OCI-LY1 (cell line): ENCODE results near the gene DNAJB6.
"Not testable (repeated sequence)": the region's sequence is repeated elsewhere in the genome, so short reads cannot be mapped to it uniquely, and the experiment has no call there.

Source experiments
- H2AFZ ChIP-seq: fragments of 200-600 bp; sonication (generic), shearing (Covaris generic); 2 replicates; pipeline ENCODE4 v1.6.0; 2014; ENCODE audit warnings: antibody characterized with exemption, mild to moderate bottlenecking, low read length
- H3F3A ChIP-seq: fragments of 200-600 bp; sonication (generic), shearing (Covaris generic); 2 replicates; pipeline ENCODE4 v1.6.0; 2014; ENCODE audit warnings: mild to moderate bottlenecking, antibody characterized with exemption, low read length, moderate library complexity; ENCODE audit not compliant: insufficient read depth
- H3K27ac ChIP-seq: fragments of 200-600 bp; sonication (generic); 2 replicates; pipeline ENCODE4 v1.5.1; 2014; ENCODE audit warnings: low read length, mixed run types, mild to moderate bottlenecking, low read depth; ENCODE audit not compliant: poor library complexity, severe bottlenecking
- H3K27me3 ChIP-seq: fragments of 200-600 bp; sonication (generic); 2 replicates; pipeline ENCODE4 v1.6.0; 2014; ENCODE audit warnings: antibody characterized with exemption, mild to moderate bottlenecking, low read length, moderate library complexity; ENCODE audit not compliant: insufficient read depth
- H3K36me3 ChIP-seq: fragments of 200-600 bp; sonication (generic); 2 replicates; pipeline ENCODE4 v1.6.1; 2014; ENCODE audit warnings: mild to moderate bottlenecking, antibody characterized with exemption, low read length, moderate library complexity, mixed read lengths; ENCODE audit not compliant: insufficient read depth
- H3K4me1 ChIP-seq: fragments of 200-600 bp; sonication (generic); 2 replicates; pipeline ENCODE4 v1.5.1; 2014; ENCODE audit warnings: mild to moderate bottlenecking, low read length, moderate library complexity; ENCODE audit not compliant: insufficient read depth, severe bottlenecking
- H3K4me2 ChIP-seq: fragments of 200-600 bp; sonication (generic), shearing (Covaris generic); 2 replicates; pipeline ENCODE4 v1.6.1; 2014; ENCODE audit warnings: low read length
- H3K4me3 ChIP-seq: fragments of 200-600 bp; sonication (generic); 2 replicates; pipeline ENCODE4 v1.5.1; 2014; ENCODE audit warnings: low read length, low read depth, mild to moderate bottlenecking, mixed read lengths; ENCODE audit not compliant: poor library complexity, severe bottlenecking
- H3K79me2 ChIP-seq: fragments of 200-600 bp; shearing (Covaris generic); 2 replicates; pipeline ENCODE4 v1.6.1; 2016; ENCODE audit warnings: mixed run types, low read length, mixed read lengths; ENCODE audit not compliant: insufficient read depth
- H3K9ac ChIP-seq: fragments of 200-600 bp; sonication (generic), shearing (Covaris generic); 2 replicates; pipeline ENCODE4 v1.6.1; 2014; ENCODE audit warnings: mild to moderate bottlenecking, low read length, mixed read lengths
- H3K9me2 ChIP-seq: fragments of 200-600 bp; sonication (generic), shearing (Covaris generic); 2 replicates; pipeline ENCODE4 v1.6.1; 2014; ENCODE audit warnings: low read depth, mild to moderate bottlenecking, low read length, mixed read lengths
- H3K9me3 ChIP-seq: fragments of 200-600 bp; shearing (Covaris generic); 2 replicates; pipeline ENCODE4 v1.6.1; 2014; ENCODE audit warnings: low read length, mixed read lengths
- H4K20me1 ChIP-seq: fragments of 200-600 bp; sonication (generic), shearing (Covaris generic); 2 replicates; pipeline ENCODE4 v1.6.0; 2016; ENCODE audit warnings: mild to moderate bottlenecking, low read length; ENCODE audit not compliant: insufficient read depth
- EZH2 ChIP-seq: fragments of 200-600 bp; sonication (generic), shearing (Covaris generic); IDR thresholded peaks from 2 replicates; pipeline ENCODE4 v1.8.0; 2017; ENCODE audit warnings: borderline replicate concordance, mixed run types, mild to moderate bottlenecking, antibody characterized with exemption, low read length, moderate library complexity, mixed read lengths
- TF ChIP-seq, protein P1 (sequence below): fragments of 200-600 bp; sonication (generic), shearing (Covaris generic); IDR thresholded peaks from 2 replicates; pipeline ENCODE4 v1.5.1; 2017; ENCODE audit warnings: mild to moderate bottlenecking, antibody characterized with exemption, low read length, moderate library complexity, mixed read lengths

The DNAJB6 gene

DNA sequence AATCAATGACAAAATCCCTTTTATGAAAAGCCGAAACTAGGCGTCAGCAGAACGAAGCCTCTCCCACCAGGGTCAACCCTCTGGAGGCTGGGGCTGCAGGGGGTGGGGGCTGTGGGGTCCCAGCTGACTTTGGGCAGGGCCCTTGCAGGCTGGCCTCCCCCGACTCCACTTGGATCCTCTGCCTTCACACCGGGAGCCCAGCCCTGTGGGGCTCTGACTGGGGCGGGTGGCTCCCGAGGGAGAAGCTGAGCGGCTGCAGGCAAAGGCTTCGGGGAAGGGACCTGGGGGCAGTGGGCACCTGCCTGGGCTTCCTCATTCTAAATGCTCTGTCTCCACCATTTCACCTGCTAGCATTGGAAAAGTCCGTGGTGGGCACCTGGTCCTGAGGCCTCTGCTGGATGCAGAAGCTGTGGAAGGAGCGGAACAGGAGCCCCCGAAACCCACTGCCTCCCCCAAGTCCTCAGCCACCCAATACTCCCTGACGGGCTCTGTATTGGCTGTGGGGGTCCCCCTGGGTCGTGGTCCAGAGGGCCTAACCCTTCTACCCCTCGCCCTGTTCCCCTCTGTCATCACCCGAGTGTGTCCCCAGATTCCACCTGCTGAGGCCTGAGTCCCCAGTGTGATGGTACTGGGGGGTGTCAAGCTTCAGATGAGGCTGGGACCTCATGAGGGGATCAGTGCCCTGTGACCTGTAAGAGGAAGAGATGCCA is 108.6 kb downstream of the DNAJB6 start:
- H3K4me1 ChIP-seq = peaks cover 8% of the 10 kb centered on the region
- H4K20me1 ChIP-seq = no peaks in the 10 kb centered on the region
- H3K9ac ChIP-seq = no peak overlapping the region
- H3K4me3 ChIP-seq = no peak overlapping the region
- TF ChIP-seq, protein P1, sequence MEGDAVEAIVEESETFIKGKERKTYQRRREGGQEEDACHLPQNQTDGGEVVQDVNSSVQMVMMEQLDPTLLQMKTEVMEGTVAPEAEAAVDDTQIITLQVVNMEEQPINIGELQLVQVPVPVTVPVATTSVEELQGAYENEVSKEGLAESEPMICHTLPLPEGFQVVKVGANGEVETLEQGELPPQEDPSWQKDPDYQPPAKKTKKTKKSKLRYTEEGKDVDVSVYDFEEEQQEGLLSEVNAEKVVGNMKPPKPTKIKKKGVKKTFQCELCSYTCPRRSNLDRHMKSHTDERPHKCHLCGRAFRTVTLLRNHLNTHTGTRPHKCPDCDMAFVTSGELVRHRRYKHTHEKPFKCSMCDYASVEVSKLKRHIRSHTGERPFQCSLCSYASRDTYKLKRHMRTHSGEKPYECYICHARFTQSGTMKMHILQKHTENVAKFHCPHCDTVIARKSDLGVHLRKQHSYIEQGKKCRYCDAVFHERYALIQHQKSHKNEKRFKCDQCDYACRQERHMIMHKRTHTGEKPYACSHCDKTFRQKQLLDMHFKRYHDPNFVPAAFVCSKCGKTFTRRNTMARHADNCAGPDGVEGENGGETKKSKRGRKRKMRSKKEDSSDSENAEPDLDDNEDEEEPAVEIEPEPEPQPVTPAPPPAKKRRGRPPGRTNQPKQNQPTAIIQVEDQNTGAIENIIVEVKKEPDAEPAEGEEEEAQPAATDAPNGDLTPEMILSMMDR = no peak
- no peak for TF ChIP-seq EZH2
- no peaks in the 10 kb centered on the region for H3K36me3 ChIP-seq
- no peaks in the 10 kb centered on the region for H3K9me3 ChIP-seq
- no peak overlapping the region for H3K4me2 ChIP-seq
- no peaks in the 10 kb centered on the region for H3K9me2 ChIP-seq
- H3F3A ChIP-seq = no peaks in the 10 kb centered on the region
- H3K27ac ChIP-seq = no peak overlapping the region
- H3K27me3 ChIP-seq = peaks cover 27% of the 10 kb centered on the region
- no peak overlapping the region for H2AFZ ChIP-seq
- H3K79me2 ChIP-seq = no peaks in the 10 kb centered on the region

DNA sequence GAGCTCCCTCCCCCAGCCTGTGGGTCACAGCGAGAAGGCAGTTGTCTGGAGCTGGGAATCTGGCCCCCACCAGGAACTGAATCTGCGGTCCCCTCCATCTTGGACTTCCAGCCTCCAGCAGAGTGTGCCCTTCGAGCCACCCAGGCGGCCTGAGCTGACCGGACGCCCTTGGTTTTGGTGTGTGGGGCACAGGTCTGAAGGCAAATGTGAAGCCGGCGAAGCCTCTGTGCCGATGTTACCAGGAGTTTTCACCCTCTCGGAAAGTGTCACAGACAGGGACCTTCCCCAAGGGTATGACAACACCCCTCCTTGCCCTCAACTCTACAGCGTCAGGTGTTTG is 109.1 kb downstream of the DNAJB6 start:
- no peak overlapping the region for H3K4me3 ChIP-seq
- H3K9ac ChIP-seq = no peak overlapping the region
- H3F3A ChIP-seq = no peaks in the 10 kb centered on the region
- H3K9me3 ChIP-seq = no peaks in the 10 kb centered on the region
- peaks cover 27% of the 10 kb centered on the region for H3K27me3 ChIP-seq
- H3K27ac ChIP-seq = no peak overlapping the region
- TF ChIP-seq EZH2 = no peak
- TF ChIP-seq, protein P1 = no peak
- no peak overlapping the region for H2AFZ ChIP-seq
- peaks cover 2% of the 10 kb centered on the region for H3K4me1 ChIP-seq
- no peaks in the 10 kb centered on the region for H3K9me2 ChIP-seq
- no peaks in the 10 kb centered on the region for H4K20me1 ChIP-seq
- no peaks in the 10 kb centered on the region for H3K36me3 ChIP-seq
- H3K4me2 ChIP-seq = no peak overlapping the region
- no peaks in the 10 kb centered on the region for H3K79me2 ChIP-seq

DNA sequence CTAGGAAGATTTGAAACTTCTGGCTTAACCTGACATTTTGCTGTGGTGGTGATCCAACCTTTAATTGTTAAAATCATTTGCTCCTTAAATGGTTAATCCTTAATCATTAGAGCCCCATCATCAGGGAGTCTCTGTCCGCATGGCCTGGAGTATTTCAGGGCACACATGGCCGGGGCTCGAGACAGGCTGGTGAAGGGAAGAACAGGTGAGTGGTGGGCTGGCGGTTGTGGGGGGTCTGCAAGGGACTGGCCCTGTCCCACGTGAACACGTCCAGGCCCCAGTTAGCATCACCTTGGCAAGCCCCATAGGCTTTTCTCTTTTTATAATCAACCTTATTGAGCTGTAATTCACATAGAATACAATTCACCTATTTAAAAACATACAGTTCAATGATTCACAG is 109.5 kb downstream of the DNAJB6 start:
- no peak overlapping the region for H3K27ac ChIP-seq
- H3K9me3 ChIP-seq = no peaks in the 10 kb centered on the region
- no peak overlapping the region for H3K9ac ChIP-seq
- H3K79me2 ChIP-seq = no peaks in the 10 kb centered on the region
- H3F3A ChIP-seq = no peaks in the 10 kb centered on the region
- no peaks in the 10 kb centered on the region for H3K36me3 ChIP-seq
- no peaks in the 10 kb centered on the region for H4K20me1 ChIP-seq
- H3K9me2 ChIP-seq = no peaks in the 10 kb centered on the region
- peaks cover 27% of the 10 kb centered on the region for H3K27me3 ChIP-seq
- H2AFZ ChIP-seq = no peak overlapping the region
- no peak overlapping the region for H3K4me2 ChIP-seq
- H3K4me1 ChIP-seq = no peaks in the 10 kb centered on the region
- TF ChIP-seq, protein P1 = no peak
- no peak for TF ChIP-seq EZH2
- no peak overlapping the region for H3K4me3 ChIP-seq

DNA sequence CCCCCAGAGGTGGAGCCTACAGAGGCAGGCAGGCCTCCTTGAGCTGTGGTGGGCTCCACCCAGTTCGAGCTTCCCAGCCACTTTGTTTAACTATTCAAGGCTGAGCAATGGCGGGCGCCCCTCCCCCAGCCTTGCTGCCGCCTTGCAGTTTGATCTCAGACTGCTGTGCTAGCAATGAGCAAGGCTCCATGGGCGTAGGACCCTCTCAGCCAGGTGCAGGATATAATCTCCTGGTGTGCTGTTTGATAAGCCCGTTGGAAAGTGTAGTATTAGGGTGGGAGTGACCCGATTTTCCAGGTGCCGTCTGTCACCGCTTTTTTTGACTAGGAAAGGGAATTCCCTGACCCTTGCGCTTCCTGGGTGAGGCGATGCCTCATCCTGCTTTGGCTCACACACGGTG is 117.2 kb downstream of the DNAJB6 start:
- H3K36me3 ChIP-seq, H3K27ac ChIP-seq, H3K4me2 ChIP-seq, H3K27me3 ChIP-seq, H4K20me1 ChIP-seq, H3F3A ChIP-seq, H3K4me3 ChIP-seq, H3K9me2 ChIP-seq, H3K4me1 ChIP-seq, H3K9ac ChIP-seq, H3K9me3 ChIP-seq, H2AFZ ChIP-seq, H3K79me2 ChIP-seq: not testable (repeated sequence)
